ENCODE data around the gene WBP2NL. TPM values are rescaled to one million over a fixed set of nuclear protein-coding genes. Genes with fewer than 3 reads are reported as not detected.

Gene WBP2NL
- total RNA-seq, 1 donor, result 0.72 TPM

DNA sequence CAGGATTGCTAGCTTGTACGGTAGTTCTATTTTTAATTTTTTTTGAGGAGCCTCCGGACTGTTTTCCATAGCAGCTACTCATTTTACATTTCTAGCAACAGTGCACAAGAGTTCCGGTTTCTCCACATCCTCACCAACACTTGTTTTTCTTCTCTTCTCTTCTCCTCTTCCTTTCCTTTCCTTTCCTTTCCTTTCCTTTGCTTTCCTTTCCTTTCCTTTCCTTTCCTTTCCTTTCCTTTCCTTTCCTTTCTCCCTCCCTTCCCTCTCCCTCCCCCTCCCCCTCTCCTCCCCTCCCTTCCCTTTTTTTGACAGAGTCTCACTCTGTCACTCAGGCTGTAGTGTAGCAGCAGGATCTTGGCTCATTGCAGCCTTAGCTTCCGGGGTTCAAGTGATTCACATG, 9.3 kb downstream of the WBP2NL start:
- peaks cover 3% of the 10 kb centered on the region for H3K27me3 ChIP-seq (ENCODE audit: insufficient read depth, low read length)
- H3K4me3 ChIP-seq (ENCODE audit: insufficient read depth, low read length), result no peak overlapping the region
- no peaks in the 10 kb centered on the region for H3K36me3 ChIP-seq (ENCODE audit: insufficient read depth, low read length)
- H2AFZ ChIP-seq (ENCODE audit: low read length), result no peak overlapping the region
- TF ChIP-seq, protein P1, sequence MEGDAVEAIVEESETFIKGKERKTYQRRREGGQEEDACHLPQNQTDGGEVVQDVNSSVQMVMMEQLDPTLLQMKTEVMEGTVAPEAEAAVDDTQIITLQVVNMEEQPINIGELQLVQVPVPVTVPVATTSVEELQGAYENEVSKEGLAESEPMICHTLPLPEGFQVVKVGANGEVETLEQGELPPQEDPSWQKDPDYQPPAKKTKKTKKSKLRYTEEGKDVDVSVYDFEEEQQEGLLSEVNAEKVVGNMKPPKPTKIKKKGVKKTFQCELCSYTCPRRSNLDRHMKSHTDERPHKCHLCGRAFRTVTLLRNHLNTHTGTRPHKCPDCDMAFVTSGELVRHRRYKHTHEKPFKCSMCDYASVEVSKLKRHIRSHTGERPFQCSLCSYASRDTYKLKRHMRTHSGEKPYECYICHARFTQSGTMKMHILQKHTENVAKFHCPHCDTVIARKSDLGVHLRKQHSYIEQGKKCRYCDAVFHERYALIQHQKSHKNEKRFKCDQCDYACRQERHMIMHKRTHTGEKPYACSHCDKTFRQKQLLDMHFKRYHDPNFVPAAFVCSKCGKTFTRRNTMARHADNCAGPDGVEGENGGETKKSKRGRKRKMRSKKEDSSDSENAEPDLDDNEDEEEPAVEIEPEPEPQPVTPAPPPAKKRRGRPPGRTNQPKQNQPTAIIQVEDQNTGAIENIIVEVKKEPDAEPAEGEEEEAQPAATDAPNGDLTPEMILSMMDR (IDR thresholded peaks at IDR 0.05; ENCODE audit: extremely low read depth, low read depth, low read length), result no peak
- H3K9me3 ChIP-seq (ENCODE audit: low read depth, low read length), result no peaks in the 10 kb centered on the region
- DNase-seq (ENCODE audit: insufficient read length, low spot score, missing footprints), result no peak
- H3K27ac ChIP-seq (ENCODE audit: low read depth, low read length), result no peak overlapping the region
- no peaks in the 10 kb centered on the region for H3K79me2 ChIP-seq (ENCODE audit: insufficient read depth, low read length)
- no peak overlapping the region for H3K4me2 ChIP-seq (ENCODE audit: insufficient read depth, low read length)
- no peaks in the 10 kb centered on the region for H4K20me1 ChIP-seq (ENCODE audit: insufficient read depth, low read length)
- no peaks in the 10 kb centered on the region for H3K4me1 ChIP-seq (ENCODE audit: insufficient read depth, low read length)

DNA sequence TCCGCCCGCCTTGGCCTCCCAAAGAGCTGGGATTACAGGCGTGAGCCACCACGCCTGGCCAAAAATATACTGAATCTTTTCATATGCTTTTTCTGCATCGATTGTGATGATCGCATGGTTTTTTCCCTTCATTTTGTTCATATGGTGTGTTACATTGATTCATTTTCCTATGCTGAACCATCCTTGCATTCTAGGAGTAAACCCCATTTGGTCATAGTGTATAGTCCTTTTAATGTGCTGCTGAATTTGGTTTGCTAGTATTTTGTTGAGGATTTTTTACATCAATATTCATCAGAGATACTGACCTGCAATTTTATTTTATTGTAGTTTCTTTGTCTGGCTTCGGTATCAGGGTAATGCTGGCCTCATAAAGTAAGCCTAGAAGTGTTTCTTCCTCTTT, 12.2 kb downstream of the WBP2NL start:
- peaks cover 9% of the 10 kb centered on the region for H3K27me3 ChIP-seq (ENCODE audit: insufficient read depth, low read length)
- H3K4me3 ChIP-seq (ENCODE audit: insufficient read depth, low read length), result no peak overlapping the region
- no peaks in the 10 kb centered on the region for H3K9me3 ChIP-seq (ENCODE audit: low read depth, low read length)
- TF ChIP-seq, protein P1 (IDR thresholded peaks at IDR 0.05; ENCODE audit: extremely low read depth, low read depth, low read length), result no peak
- H4K20me1 ChIP-seq (ENCODE audit: insufficient read depth, low read length), result no peaks in the 10 kb centered on the region
- no peak for DNase-seq (ENCODE audit: insufficient read length, low spot score, missing footprints)
- H3K4me1 ChIP-seq (ENCODE audit: insufficient read depth, low read length), result no peaks in the 10 kb centered on the region
- no peaks in the 10 kb centered on the region for H3K79me2 ChIP-seq (ENCODE audit: insufficient read depth, low read length)
- H3K4me2 ChIP-seq (ENCODE audit: insufficient read depth, low read length), result no peak overlapping the region
- H2AFZ ChIP-seq (ENCODE audit: low read length), result no peak overlapping the region
- no peak overlapping the region for H3K27ac ChIP-seq (ENCODE audit: low read depth, low read length)
- no peaks in the 10 kb centered on the region for H3K36me3 ChIP-seq (ENCODE audit: insufficient read depth, low read length)

DNA sequence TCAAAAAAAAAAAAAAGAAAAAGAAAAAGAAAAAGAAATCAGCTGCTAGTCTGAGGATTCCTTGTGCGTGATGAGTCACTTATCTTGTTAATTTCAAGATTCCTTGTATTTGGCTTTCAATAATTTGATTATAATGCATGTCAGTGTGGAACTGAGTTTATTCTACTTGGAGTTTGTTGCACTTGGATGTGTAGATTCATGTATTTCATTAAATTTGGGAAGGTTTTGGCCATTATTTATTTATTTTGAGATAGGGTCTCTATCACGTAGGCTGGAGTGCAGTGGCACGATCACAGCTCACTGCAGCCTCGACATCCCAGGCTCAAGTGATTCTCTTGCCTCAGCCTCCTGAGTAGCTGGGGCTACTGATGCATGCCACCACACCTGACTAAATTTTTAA, 14.8 kb downstream of the WBP2NL start:
- Histone ChIP-seq H3K36me3 (ENCODE audit: insufficient read depth, low read length) (no peaks in the 10 kb centered on the region), H3K27me3 (ENCODE audit: insufficient read depth, low read length) (peaks cover 16% of the 10 kb centered on the region), H3K79me2 (ENCODE audit: insufficient read depth, low read length) (no peaks in the 10 kb centered on the region), H3K4me3 (ENCODE audit: insufficient read depth, low read length) (no peak overlapping the region), H4K20me1 (ENCODE audit: insufficient read depth, low read length) (no peaks in the 10 kb centered on the region), H3K4me1 (ENCODE audit: insufficient read depth, low read length) (no peaks in the 10 kb centered on the region), H3K27ac (ENCODE audit: low read depth, low read length) (no peak overlapping the region), H3K4me2 (ENCODE audit: insufficient read depth, low read length) (no peak overlapping the region), H2AFZ (ENCODE audit: low read length) (no peak overlapping the region), H3K9me3 (ENCODE audit: low read depth, low read length) (no peaks in the 10 kb centered on the region)
- TF ChIP-seq, protein P1 (IDR thresholded peaks at IDR 0.05; ENCODE audit: extremely low read depth, low read depth, low read length), result no peak
- DNase-seq (ENCODE audit: insufficient read length, low spot score, missing footprints), result no peak

DNA sequence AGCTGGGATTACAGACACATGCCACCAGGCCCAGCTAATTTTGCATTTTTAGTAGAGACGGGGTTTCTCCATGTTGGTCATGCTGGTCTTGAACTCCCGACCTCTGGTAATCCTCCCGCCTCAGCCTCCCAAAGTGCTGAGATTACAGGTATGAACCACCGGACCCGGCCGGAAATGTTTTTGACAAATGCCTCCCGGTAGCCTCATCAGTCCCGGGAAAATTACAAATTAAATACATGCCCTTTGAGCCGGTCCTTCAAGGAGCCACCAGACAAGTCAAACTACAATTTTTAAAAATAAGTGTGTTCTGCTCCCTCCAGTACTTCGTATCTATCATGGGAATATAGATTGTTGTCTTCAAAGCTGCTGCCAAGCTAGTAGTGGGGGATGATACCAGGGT, 17.5 kb downstream of the WBP2NL start:
- Histone ChIP-seq H2AFZ (ENCODE audit: low read length) (no peak overlapping the region), H3K9me3 (ENCODE audit: low read depth, low read length) (no peaks in the 10 kb centered on the region), H3K79me2 (ENCODE audit: insufficient read depth, low read length) (no peaks in the 10 kb centered on the region), H3K4me1 (ENCODE audit: insufficient read depth, low read length) (no peaks in the 10 kb centered on the region), H3K4me2 (ENCODE audit: insufficient read depth, low read length) (no peak overlapping the region), H3K27ac (ENCODE audit: low read depth, low read length) (no peak overlapping the region), H4K20me1 (ENCODE audit: insufficient read depth, low read length) (no peaks in the 10 kb centered on the region), H3K4me3 (ENCODE audit: insufficient read depth, low read length) (no peak overlapping the region), H3K36me3 (ENCODE audit: insufficient read depth, low read length) (no peaks in the 10 kb centered on the region), H3K27me3 (ENCODE audit: insufficient read depth, low read length) (peaks cover 16% of the 10 kb centered on the region)
- TF ChIP-seq, protein P1 (IDR thresholded peaks at IDR 0.05; ENCODE audit: extremely low read depth, low read depth, low read length), result no peak
- DNase-seq (ENCODE audit: insufficient read length, low spot score, missing footprints), result no peak
